HAP-1 (cell line): Measurements from ENCODE around the gene IGLL5.

Experiments used
- DNase-seq, 2 experiments: peaks; one replicate each; pipeline ENCODE4 v3.0.0-alpha.2; 2016 to 2020; ENCODE audit warnings: low spot score in 2 of 2
- H3K27me3 ChIP-seq: fragments of 250-450 bp; sonication (Bioruptor Pico); 2 replicates; pipeline ENCODE4 v1.5.1; 2020; ENCODE audit warnings: low read depth, mild to moderate bottlenecking, moderate library complexity
- H3K36me3 ChIP-seq: fragments of 250-450 bp; sonication (Bioruptor Pico); replicated peaks from 2 replicates; pipeline ENCODE4 v1.5.1; 2020; ENCODE audit warnings: mild to moderate bottlenecking
- H3K4me1 ChIP-seq: fragments of 250-450 bp; sonication (Bioruptor Pico); 2 replicates; pipeline ENCODE4 v1.5.1; 2020; ENCODE audit warnings: mild to moderate bottlenecking
- H3K4me3 ChIP-seq: fragments of 250-450 bp; sonication (Bioruptor Pico); 2 replicates; pipeline ENCODE4 v1.5.1; 2020; ENCODE audit warnings: mild to moderate bottlenecking, moderate library complexity
- H3K9me3 ChIP-seq: fragments of 250-450 bp; sonication (Bioruptor Pico); 2 replicates; pipeline ENCODE4 v1.5.1; 2020; ENCODE audit warnings: mild to moderate bottlenecking, moderate library complexity
- in situ Hi-C: fragments of 300-500 bp; cut with MboI; formaldehyde crosslinking; loops from 3 replicates; pipeline ENCODE4 v1.14.3; 2020; ENCODE audit warnings: low sequenced_read_pairs, inconsistent platforms, mixed read lengths

Gene IGLL5

DNA sequence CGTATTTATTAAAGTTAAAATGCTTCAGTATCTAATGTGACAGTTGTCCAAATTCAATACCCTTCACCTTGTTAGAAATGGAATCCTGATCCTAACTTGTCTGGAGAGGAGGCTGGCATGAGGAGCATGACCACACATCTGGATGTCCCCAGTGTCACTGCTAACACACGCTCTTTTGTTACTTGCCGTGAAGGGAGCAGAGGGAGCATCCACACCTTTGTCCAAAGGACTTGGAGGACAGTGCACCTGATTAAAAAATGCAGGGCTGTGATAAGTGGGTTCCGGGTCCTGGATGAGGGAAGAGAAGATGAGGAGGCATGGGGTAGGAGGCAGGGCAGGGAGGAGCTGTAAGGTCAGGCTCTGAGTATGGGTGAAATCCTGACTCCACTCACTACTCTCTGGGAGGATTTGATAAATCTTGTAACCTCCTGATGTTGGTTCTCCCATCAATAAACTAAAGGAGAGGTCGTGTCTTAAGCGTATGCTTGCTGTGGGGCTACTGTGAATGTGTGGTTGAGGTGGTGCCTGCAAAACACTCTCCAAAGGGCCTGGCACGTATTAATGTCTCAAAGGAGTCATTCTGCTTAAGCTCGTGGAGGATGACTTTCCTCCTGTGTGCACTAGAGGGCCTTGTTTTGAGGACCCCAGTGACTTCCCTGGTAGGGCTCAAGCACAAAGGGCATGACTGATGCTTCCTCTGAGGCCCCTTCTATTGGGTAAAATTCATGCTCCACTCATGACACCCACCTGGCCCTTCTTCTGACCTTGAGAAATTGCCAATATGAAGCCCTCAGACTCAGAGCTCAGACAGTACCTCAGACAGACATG lies 16.8 kb upstream of the IGLL5 start:
- Histone ChIP-seq H3K4me3 (no peak overlapping the region), H3K27me3 (peaks cover 5% of the 10 kb centered on the region; the same call in 1 of the 2 replicates), H3K36me3 (no peaks in the 10 kb centered on the region), H3K9me3 (no peaks in the 10 kb centered on the region), H3K4me1 (no peaks in the 10 kb centered on the region)
- in situ Hi-C loops: no loop called here
- no peak for DNase-seq

DNA sequence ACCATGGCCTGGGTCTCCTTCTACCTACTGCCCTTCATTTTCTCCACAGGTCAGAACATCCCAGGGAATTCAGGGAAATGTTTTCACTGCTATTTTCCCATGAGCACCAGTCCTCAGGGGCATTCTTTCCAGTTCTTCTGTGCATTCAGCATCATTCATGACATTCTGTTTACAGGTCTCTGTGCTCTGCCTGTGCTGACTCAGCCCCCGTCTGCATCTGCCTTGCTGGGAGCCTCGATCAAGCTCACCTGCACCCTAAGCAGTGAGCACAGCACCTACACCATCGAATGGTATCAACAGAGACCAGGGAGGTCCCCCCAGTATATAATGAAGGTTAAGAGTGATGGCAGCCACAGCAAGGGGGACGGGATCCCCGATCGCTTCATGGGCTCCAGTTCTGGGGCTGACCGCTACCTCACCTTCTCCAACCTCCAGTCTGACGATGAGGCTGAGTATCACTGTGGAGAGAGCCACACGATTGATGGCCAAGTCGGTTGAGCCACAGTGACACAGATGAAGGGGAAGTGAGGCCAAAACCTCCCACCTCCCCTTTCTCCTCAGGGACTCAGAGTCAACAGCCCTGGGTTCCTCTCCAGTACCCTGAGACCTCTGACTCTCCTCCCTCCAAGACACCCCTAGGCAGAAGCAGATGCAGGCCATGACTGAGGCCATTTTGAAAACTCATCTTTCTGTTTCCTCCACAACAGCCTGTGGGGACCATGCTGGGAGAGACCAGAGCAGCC lies 15.9 kb upstream of the IGLL5 start:
- Histone ChIP-seq H3K27me3 (no peaks in the 10 kb centered on the region; the same call in 1 of the 2 replicates), H3K36me3 (no peaks in the 10 kb centered on the region), H3K4me3 (no peak overlapping the region), H3K4me1 (no peaks in the 10 kb centered on the region), H3K9me3 (no peaks in the 10 kb centered on the region)
- DNase-seq: no peak
- in situ Hi-C loops: no loop called here

GRCh38 chr22:22872722-22873708 lies 14.6 kb upstream of the IGLL5 start:
- Histone ChIP-seq H3K27me3 (no peaks in the 10 kb centered on the region), H3K36me3 (no peaks in the 10 kb centered on the region)
- in situ Hi-C loops: no loop called here

GRCh38 chr22:22877523-22878210 lies 9.9 kb upstream of the IGLL5 start:
- Histone ChIP-seq H3K4me1 (no peaks in the 10 kb centered on the region), H3K4me3 (no peak overlapping the region), H3K27me3 (no peaks in the 10 kb centered on the region), H3K9me3 (no peaks in the 10 kb centered on the region), H3K36me3 (no peaks in the 10 kb centered on the region)
- peak; percentile 59 to 83 for DNase-seq
- in situ Hi-C loops: no loop called here

More at GRCh38 chr22:22872722-22873708, 14.6 kb upstream of the IGLL5 start:
- DNase-seq: no peak
- no peaks in the 10 kb centered on the region for H3K9me3 ChIP-seq
- no peaks in the 10 kb centered on the region for H3K4me1 ChIP-seq
- no peak overlapping the region for H3K4me3 ChIP-seq

- Histone ChIP-seq H3K27me3 (no peaks in the 10 kb centered on the region), H3K36me3 (no peaks in the 10 kb centered on the region), H3K4me1 (no peaks in the 10 kb centered on the region), H3K9me3 (no peaks in the 10 kb centered on the region), H3K4me3 (no peak overlapping the region)
- DNase-seq: no peak
- in situ Hi-C loops: no loop called here
Observed at GRCh38 chr22:22878211-22878570, 9.4 kb upstream of the IGLL5 start.

DNA sequence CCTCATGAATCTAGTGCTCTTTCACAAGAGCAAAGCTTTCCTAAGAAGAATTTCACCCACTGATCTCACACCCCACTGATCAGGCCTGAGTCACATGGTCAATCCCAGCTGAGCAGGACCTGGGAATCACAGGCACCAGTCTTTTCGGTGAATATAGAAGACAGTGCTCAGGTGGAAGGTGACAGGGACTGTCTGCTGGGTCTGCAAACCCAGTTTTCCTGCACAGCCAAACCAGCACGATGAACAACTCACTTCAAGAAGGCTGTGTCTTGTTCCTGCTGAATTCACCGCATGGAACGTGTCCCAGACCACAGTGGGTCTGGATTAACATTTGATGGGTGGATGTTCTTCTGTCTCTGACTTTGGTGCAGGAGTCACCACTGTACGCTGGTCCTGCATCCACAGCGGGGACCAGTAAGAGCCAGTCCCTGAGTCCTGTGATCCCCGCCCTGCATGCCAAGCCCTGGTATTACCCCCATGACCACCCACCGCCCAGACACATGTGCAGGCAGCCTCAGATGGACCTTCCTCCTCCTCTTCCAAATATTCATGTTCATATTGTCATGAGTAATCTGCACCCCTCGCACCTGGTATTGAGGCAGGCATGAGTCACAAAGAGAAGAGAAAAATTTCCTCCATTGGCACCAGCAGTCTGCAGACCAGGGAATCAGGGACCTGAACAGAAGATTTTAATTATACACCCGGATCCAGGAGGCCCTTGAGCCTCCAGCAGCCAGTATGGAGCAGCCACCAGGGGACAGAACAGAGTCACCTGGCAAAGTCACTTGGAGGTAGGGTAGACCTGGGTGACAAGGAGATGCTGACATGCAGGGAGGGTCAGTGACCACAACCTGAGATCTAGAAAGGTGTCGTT lies 8.6 kb upstream of the IGLL5 start:
- no peaks in the 10 kb centered on the region for H3K36me3 ChIP-seq
- no peak for DNase-seq
- no peaks in the 10 kb centered on the region for H3K9me3 ChIP-seq
- no peaks in the 10 kb centered on the region for H3K27me3 ChIP-seq
- in situ Hi-C loops: no loop called here
- H3K4me1 ChIP-seq: no peaks in the 10 kb centered on the region
- H3K4me3 ChIP-seq: no peak overlapping the region

DNA sequence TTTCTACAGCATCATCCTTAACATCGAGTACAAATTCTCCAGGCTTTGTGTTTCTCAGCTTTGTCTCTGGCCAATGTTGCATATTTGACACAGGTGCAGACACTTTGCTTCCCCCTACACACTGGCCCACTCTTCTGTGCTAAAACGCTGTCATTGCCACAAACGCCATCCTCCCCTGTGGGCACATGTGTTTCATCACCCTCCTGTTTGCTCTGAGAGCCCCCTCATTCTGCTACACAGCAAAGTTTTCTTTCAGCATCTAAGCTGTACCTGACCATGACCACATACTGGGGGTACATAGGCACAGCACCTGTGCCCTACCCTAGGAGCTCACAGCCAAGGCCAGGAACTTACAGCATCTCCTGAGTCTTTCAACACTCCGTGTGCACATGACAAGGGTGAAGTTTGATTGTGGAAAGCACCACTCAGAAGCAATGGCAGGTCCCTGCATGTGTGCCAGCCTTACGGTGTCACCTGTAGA lies 7.9 kb upstream of the IGLL5 start:
- H3K36me3 ChIP-seq: no peaks in the 10 kb centered on the region
- H3K4me1 ChIP-seq: no peaks in the 10 kb centered on the region
- DNase-seq: no peak
- no peaks in the 10 kb centered on the region for H3K27me3 ChIP-seq
- H3K9me3 ChIP-seq: no peaks in the 10 kb centered on the region
- H3K4me3 ChIP-seq: no peak overlapping the region
- in situ Hi-C loops: loop anchor here (10.0 kb wide), 1 partner anchor 285 kb away; no protein-coding TSS in a partner anchor

DNA sequence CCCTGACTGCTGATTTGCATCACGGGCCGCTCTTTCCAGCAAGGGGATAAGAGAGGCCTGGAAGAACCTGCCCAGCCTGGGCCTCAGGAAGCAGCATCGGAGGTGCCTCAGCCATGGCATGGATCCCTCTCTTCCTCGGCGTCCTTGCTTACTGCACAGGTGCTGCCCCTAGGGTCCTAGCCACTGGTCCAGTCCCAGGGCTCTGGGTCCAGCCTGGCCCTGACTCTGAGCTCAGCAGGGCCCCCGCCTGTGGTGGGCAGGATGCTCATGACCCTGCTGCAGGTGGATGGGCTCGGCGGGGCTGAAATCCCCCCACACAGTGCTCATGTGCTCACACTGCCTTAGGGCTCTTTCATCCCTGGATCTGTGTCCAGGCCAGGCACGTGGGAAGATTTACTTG lies 7.0 kb upstream of the IGLL5 start:
- H3K27me3 ChIP-seq: no peaks in the 10 kb centered on the region
- H3K36me3 ChIP-seq: no peaks in the 10 kb centered on the region
- no peak for DNase-seq
- H3K4me3 ChIP-seq: no peak overlapping the region
- H3K4me1 ChIP-seq: no peaks in the 10 kb centered on the region
- no peaks in the 10 kb centered on the region for H3K9me3 ChIP-seq
- in situ Hi-C loops: loop anchor here (10.0 kb wide), 1 partner anchor 286 kb away; no protein-coding TSS in a partner anchor

GRCh38 chr22:22881116-22882000 lies 6.3 kb upstream of the IGLL5 start:
- Histone ChIP-seq H3K36me3 (no peaks in the 10 kb centered on the region), H3K9me3 (no peaks in the 10 kb centered on the region), H3K27me3 (peaks cover 2% of the 10 kb centered on the region; the same call in 1 of the 2 replicates), H3K4me1 (no peaks in the 10 kb centered on the region), H3K4me3 (no peak overlapping the region)
- DNase-seq: no peak
- in situ Hi-C loops: loop anchor here (10.0 kb wide), 1 partner anchor 287 kb away; no protein-coding TSS in a partner anchor

DNA sequence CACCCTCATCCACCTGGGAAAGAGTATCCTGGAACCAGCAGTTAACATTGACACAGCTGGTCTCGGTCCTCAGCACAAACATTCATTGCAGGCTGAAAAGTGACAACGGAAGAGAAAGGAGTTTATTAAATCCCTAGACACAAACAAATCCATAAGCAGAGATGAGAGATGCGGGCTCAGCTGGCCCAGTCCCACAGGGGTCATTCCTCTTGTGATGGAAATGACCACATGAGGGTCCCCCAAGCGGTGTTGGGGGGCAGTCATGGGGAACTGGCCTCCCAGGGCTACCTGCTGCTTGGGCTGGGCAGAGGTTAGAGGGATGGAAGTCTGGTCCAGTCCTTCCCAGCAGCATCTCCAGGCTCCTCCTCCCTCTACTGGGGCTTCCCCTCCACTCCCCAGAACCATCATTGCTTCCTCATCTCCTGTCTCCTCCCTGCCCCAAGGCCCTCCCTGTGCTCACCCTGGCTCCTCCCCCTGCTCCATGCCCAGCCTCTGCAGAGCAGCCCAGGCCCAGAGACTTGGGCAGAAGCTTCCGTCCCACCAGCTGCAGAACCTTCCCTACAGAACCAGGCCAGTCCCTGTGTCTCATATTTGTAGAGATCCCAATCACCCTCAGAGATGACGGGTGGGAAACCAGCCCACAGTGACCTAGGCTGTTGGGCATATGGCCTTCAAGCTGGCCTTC lies 5.4 kb upstream of the IGLL5 start:
- DNase-seq: no peak
- in situ Hi-C loops: loop anchor here (10.0 kb wide), 1 partner anchor 287 kb away; no protein-coding TSS in a partner anchor

More for the DNA sequence above, 5.4 kb upstream of the IGLL5 start:
- H3K4me1 ChIP-seq: no peaks in the 10 kb centered on the region
- peaks cover 5% of the 10 kb centered on the region; the same call in 1 of the 2 replicates for H3K27me3 ChIP-seq
- no peaks in the 10 kb centered on the region for H3K36me3 ChIP-seq
- no peak overlapping the region for H3K4me3 ChIP-seq
- H3K9me3 ChIP-seq: no peaks in the 10 kb centered on the region
